Esophagus muscularis mucosa (tissue), 4 donors: ENCODE results near the gene BCAP29. TPM values are rescaled to one million over a fixed set of nuclear protein-coding genes. Genes with fewer than 3 reads are reported as not detected.

Experiments used
- DNase-seq: peaks from one replicate; pipeline ENCODE4 v3.0.0-alpha.2; 2017; ENCODE audit errors: extremely low spot score
- H3K27ac ChIP-seq, 4 donors: fragments of 200-600 bp; sonication (generic); replicated peaks in 1 of 4; 1 replicate in 3 of 4; 2 replicates in 1 of 4; pipeline ENCODE4 v1.5.1; 2016 to 2019; ENCODE audit warnings: mild to moderate bottlenecking in 1 of 4
- H3K27me3 ChIP-seq, 4 donors: fragments of 200-600 bp; sonication (generic); one replicate each; pipeline versions ENCODE4 v1.5.1 to v1.6.0; 2016 to 2019
- H3K36me3 ChIP-seq, 4 donors: fragments of 200-600 bp; sonication (generic); one replicate each; pipeline ENCODE4 v1.5.1; 2016 to 2019
- H3K4me1 ChIP-seq, 4 donors: fragments of 200-600 bp; sonication (generic); one replicate each; pipeline ENCODE4 v1.5.1; 2016 to 2019
- H3K4me3 ChIP-seq, 4 donors: fragments of 200-600 bp; sonication (generic); 1 replicate in 2 of 4; 2 replicates in 2 of 4; pipeline ENCODE4 v1.5.1; 2016 to 2019; ENCODE audit warnings: mild to moderate bottlenecking in 4 of 4, moderate library complexity in 1 of 4
- H3K9me3 ChIP-seq, 4 donors: fragments of 200-600 bp; sonication (generic); 1 replicate in 3 of 4; 2 replicates in 1 of 4; pipeline ENCODE4 v1.5.1; 2016 to 2019
- EP300 ChIP-seq: sonication (generic); formaldehyde crosslinking; IDR thresholded peaks from one replicate; pipeline ENCODE4 v1.6.1; 2017; ENCODE audit warnings: antibody characterized with exemption
- POLR2A ChIP-seq: fragments of 450-650 bp; IDR thresholded peaks from one replicate; pipeline ENCODE4 v1.6.1; 2017; ENCODE audit warnings: antibody characterized with exemption, moderate library complexity, mild to moderate bottlenecking, low read depth
- POLR2AphosphoS5 ChIP-seq, 2 donors: sonication (generic); formaldehyde crosslinking; IDR thresholded peaks; one replicate each; pipeline ENCODE4 v1.6.1; 2017; ENCODE audit warnings: antibody characterized with exemption in 2 of 2
- WGBS: methylation state at CpG from one replicate; pipeline ENCODE4 v1.1.5; 2018; 5-methylcytosine and 5-hydroxymethylcytosine counted together
- intact Hi-C: fragments of 100-400 bp; cut with DNase I; formaldehyde crosslinking; loops from one replicate; pipeline ENCODE4 v1.15.1; 2023
- total RNA-seq, 4 donors: library from RNA; depleted of rRNA; stranded (reverse); fragments of >200 nt; gene quantifications; one replicate each; pipeline versions ENCODE4 v1.1.0 to v1.2.1, GENCODE V29; 2016
- TF ChIP-seq, protein P1 (sequence below), 3 experiments: fragments of 200-600 bp in 2 of 3; fragments of 450-650 bp in 1 of 3; sonication (generic) in 2 of 3; IDR thresholded peaks; one replicate each; pipeline ENCODE4 v1.5.1; 2017 to 2019; ENCODE audit warnings: antibody characterized with exemption in 3 of 3, mild to moderate bottlenecking in 2 of 3, moderate library complexity in 1 of 3

Gene BCAP29
- total RNA-seq, 4 donors from 2014 or later = 89.8 to 116 (median 107) TPM

DNA sequence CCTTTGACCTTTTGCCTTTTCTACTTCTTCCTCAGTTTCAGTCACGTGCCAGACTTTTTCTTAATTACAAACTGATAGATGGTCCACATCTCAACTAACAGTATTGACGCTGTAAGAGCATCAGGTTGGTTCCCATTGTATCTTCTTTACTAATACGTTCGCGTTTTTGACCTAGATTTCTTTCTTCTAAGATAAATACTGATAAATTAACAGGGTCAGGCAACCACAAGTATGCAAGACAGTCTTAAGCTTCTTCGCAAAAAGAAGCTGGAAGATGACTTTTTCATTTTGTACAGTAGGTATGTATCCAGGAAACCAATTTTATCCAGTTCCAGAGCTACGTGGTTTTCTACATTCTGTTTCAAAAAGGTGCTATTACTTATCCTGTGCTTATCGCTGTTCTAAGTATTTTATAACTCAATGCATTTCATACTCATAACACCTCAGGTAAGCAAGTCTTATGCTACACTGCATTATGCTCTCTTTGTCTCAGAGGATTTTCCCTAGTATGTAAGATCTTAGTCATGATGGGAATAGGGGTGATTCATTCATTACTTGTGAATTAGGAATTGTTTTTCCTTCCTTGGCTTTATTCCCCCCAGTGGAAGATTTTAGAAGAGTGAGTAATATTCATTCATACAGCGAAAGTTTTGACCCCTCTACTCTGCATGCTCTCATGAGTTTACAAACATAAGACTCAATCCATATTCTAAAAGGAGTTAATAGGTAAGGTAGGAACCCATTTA is 15.3 kb upstream of the BCAP29 start:
- no peaks in the 10 kb centered on the region for H3K27me3 ChIP-seq
- intact Hi-C loops = loop anchor here (10.0 kb wide), 2 partner anchors 160 to 310 kb away; no protein-coding TSS in a partner anchor
- DNase-seq = no peak
- peaks cover 0 to 4% (median under 1%) of the 10 kb centered on the region in 4 donors for H3K36me3 ChIP-seq
- H3K4me1 ChIP-seq = peaks cover 25 to 48% (median 38%) of the 10 kb centered on the region in 4 donors
- H3K4me3 ChIP-seq = peak overlapping the region; percentile 90 to 97 (median 94)
- WGBS = 52% methylated on average over 9 of the region's 9 CpGs
- H3K9me3 ChIP-seq = no peaks in the 10 kb centered on the region
- TF ChIP-seq POLR2AphosphoS5 (IDR thresholded peaks at IDR 0.05) = no peak
- TF ChIP-seq, protein P1, sequence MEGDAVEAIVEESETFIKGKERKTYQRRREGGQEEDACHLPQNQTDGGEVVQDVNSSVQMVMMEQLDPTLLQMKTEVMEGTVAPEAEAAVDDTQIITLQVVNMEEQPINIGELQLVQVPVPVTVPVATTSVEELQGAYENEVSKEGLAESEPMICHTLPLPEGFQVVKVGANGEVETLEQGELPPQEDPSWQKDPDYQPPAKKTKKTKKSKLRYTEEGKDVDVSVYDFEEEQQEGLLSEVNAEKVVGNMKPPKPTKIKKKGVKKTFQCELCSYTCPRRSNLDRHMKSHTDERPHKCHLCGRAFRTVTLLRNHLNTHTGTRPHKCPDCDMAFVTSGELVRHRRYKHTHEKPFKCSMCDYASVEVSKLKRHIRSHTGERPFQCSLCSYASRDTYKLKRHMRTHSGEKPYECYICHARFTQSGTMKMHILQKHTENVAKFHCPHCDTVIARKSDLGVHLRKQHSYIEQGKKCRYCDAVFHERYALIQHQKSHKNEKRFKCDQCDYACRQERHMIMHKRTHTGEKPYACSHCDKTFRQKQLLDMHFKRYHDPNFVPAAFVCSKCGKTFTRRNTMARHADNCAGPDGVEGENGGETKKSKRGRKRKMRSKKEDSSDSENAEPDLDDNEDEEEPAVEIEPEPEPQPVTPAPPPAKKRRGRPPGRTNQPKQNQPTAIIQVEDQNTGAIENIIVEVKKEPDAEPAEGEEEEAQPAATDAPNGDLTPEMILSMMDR (IDR thresholded peaks at IDR 0.05) = no peak
- TF ChIP-seq POLR2A = no peak
- TF ChIP-seq EP300 = no peak
- peak overlapping the region; percentile 92 to 96 (median 94) for H3K27ac ChIP-seq

DNA sequence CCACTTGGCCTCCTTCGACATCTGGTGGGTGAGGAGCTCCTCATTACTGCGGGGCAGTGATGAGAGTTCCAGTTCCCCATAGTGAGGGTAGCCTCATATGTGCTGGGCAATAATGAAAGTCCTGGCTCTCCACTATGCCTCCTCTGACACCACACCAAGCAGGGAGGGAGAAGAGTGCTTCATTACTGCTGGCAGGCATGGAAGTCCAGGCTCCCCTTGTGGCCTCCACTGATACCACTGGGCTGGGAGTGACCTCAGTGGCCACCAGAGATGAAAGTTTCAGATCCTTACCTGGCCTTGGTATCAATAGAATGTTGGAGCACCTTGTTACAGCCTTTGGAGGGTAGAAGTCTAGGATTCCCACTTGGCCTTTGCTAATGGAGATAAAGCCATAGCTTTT is 9.7 kb upstream of the BCAP29 start:
- intact Hi-C loops = no loop called here
- no peak overlapping the region for H3K4me3 ChIP-seq
- peaks cover 0 to 35% (median 6%) of the 10 kb centered on the region in 4 donors for H3K36me3 ChIP-seq
- peaks cover 0 to 5% (median 2%) of the 10 kb centered on the region in 4 donors for H3K4me1 ChIP-seq
- no peaks in the 10 kb centered on the region for H3K9me3 ChIP-seq
- H3K27me3 ChIP-seq = no peaks in the 10 kb centered on the region
- 100% methylated on average over 2 of the region's 2 CpGs for WGBS
- TF ChIP-seq EP300 (no peak), POLR2A (no peak), POLR2AphosphoS5 (IDR thresholded peaks at IDR 0.05) (no peak)
- TF ChIP-seq, protein P1 (IDR thresholded peaks at IDR 0.05) = no peak
- H3K27ac ChIP-seq = no peak overlapping the region
- no peak for DNase-seq

DNA sequence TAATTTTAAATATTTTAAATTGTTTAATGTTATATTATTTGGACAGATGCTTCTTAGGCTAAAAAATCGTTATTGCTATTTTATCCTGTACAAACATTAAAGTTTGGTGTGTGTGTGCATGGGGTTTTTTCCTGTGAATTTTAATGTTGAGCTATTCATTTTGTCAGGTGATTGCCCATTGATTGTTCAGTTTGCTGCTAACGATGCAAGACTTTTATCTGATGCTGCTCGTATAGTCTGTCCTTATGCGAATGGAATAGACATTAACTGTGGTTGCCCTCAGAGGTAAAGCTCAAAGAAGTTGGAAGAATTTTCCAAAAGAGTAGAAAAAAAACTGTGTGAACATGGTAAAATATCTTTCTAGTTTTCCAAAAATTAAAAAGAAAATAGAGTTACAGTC is 6.5 kb upstream of the BCAP29 start:
- Histone ChIP-seq H3K27ac (no peak overlapping the region), H3K36me3 (peaks cover 0 to 49% (median 6%) of the 10 kb centered on the region in 4 donors), H3K4me3 (no peak overlapping the region), H3K27me3 (no peaks in the 10 kb centered on the region), H3K9me3 (no peaks in the 10 kb centered on the region), H3K4me1 (no peaks in the 10 kb centered on the region)
- intact Hi-C loops = no loop called here
- 89% methylated on average over 4 of the region's 4 CpGs for WGBS
- TF ChIP-seq POLR2A (no peak), EP300 (no peak), POLR2AphosphoS5 (IDR thresholded peaks at IDR 0.05) (no peak)
- TF ChIP-seq, protein P1 (IDR thresholded peaks at IDR 0.05) = no peak
- no peak for DNase-seq

DNA sequence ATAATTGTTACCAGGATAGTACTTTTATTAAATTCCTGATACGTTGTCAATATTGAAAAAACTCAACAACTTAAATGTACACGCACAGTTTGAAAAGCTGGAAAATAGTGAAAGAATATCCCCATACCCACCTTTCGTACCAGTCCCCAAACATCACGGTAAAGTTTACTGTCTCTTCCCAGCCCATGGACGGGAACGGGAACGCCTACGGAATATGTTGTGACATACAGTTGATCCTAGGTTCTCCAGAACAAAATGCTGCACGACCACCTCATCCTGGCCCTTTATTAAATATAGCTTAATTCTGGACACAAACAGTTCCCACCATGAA is 527 bp upstream of the BCAP29 start:
- peak overlapping the region; percentile 91 to 97 (median 95) for H3K27ac ChIP-seq
- TF ChIP-seq, protein P1 (IDR thresholded peaks at IDR 0.05) = no peak
- TF ChIP-seq POLR2A = no peak
- no peak for TF ChIP-seq EP300
- no peak for TF ChIP-seq POLR2AphosphoS5 (IDR thresholded peaks at IDR 0.05)
- DNase-seq = no peak
- peaks cover 11 to 34% (median 31%) of the 10 kb centered on the region in 4 donors for H3K4me1 ChIP-seq
- WGBS = 2% methylated on average over 9 of the region's 9 CpGs
- H3K4me3 ChIP-seq = peak overlapping the region; percentile 76 to 92 (median 88)
- H3K36me3 ChIP-seq = peaks cover 0 to 26% (median 4%) of the 10 kb centered on the region in 4 donors
- intact Hi-C loops = no loop called here
- H3K9me3 ChIP-seq = no peaks in the 10 kb centered on the region
- H3K27me3 ChIP-seq = no peaks in the 10 kb centered on the region
